ENCODE data around the gene STARD9. TPM values are rescaled to one million over a fixed set of nuclear protein-coding genes. Genes with fewer than 3 reads are reported as not detected.

STARD9 gene
- total and polyA plus RNA-seq, 2 of the 13 experiments (the other 11 are each of a cell fraction or from before 2014, with no cell fraction given) = 5.3 to 7.5 TPM

DNA sequence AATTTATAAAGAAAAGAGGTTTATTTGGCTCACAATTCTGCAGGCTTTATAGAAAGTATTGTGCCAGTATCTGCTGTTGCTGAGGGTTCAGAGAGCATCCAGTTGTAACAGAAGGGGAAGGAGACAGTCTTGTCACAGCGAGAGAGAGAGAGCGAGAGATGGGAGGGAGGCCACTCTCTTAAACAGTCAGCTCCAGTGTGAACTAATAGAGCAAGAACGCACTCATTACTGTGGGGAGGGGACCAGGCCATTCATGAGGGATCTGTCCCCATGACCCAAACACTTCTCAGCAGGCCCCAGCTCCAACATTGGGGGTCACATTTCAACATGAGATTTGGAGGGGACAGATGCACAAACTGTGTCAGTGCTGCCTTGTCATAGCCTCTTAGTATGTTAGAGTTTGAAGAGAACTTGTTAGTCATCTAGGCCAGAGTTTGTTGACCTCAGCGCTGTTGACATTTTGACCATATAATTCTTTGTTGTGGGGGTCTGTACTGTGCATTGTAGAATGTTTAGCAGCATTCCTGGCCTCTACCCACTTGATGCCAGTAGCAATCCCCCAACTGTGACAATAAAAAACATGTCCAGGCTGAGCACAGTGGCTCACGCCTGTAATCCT is 15.3 kb downstream of the STARD9 start (continued):
- TF ChIP-seq, protein P1, sequence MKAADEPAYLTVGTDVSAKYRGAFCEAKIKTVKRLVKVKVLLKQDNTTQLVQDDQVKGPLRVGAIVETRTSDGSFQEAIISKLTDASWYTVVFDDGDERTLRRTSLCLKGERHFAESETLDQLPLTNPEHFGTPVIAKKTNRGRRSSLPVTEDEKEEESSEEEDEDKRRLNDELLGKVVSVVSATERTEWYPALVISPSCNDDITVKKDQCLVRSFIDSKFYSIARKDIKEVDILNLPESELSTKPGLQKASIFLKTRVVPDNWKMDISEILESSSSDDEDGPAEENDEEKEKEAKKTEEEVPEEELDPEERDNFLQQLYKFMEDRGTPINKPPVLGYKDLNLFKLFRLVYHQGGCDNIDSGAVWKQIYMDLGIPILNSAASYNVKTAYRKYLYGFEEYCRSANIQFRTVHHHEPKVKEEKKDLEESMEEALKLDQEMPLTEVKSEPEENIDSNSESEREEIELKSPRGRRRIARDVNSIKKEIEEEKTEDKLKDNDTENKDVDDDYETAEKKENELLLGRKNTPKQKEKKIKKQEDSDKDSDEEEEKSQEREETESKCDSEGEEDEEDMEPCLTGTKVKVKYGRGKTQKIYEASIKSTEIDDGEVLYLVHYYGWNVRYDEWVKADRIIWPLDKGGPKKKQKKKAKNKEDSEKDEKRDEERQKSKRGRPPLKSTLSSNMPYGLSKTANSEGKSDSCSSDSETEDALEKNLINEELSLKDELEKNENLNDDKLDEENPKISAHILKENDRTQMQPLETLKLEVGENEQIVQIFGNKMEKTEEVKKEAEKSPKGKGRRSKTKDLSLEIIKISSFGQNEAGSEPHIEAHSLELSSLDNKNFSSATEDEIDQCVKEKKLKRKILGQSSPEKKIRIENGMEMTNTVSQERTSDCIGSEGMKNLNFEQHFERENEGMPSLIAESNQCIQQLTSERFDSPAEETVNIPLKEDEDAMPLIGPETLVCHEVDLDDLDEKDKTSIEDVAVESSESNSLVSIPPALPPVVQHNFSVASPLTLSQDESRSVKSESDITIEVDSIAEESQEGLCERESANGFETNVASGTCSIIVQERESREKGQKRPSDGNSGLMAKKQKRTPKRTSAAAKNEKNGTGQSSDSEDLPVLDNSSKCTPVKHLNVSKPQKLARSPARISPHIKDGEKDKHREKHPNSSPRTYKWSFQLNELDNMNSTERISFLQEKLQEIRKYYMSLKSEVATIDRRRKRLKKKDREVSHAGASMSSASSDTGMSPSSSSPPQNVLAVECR (CRISPR knock-in tag; IDR thresholded peaks at IDR 0.05; ENCODE audit: borderline replicate concordance) = peak; percentile 45; the same call in 1 of the 2 replicates
- no peak for TF ChIP-seq ATRX (CRISPR knock-in tag; IDR thresholded peaks at IDR 0.05; ENCODE audit: borderline replicate concordance)
- TF ChIP-seq, protein P2, sequence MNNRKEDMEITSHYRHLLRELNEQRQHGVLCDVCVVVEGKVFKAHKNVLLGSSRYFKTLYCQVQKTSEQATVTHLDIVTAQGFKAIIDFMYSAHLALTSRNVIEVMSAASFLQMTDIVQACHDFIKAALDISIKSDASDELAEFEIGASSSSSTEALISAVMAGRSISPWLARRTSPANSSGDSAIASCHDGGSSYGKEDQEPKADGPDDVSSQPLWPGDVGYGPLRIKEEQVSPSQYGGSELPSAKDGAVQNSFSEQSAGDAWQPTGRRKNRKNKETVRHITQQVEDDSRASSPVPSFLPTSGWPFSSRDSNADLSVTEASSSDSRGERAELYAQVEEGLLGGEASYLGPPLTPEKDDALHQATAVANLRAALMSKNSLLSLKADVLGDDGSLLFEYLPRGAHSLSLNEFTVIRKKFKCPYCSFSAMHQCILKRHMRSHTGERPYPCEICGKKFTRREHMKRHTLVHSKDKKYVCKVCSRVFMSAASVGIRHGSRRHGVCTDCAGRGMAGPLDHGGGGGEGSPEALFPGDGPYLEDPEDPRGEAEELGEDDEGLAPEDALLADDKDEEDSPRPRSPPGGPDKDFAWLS (CRISPR knock-in tag; IDR thresholded peaks at IDR 0.05; ENCODE audit: borderline replicate concordance) = no peak
- TF ChIP-seq, protein P3, sequence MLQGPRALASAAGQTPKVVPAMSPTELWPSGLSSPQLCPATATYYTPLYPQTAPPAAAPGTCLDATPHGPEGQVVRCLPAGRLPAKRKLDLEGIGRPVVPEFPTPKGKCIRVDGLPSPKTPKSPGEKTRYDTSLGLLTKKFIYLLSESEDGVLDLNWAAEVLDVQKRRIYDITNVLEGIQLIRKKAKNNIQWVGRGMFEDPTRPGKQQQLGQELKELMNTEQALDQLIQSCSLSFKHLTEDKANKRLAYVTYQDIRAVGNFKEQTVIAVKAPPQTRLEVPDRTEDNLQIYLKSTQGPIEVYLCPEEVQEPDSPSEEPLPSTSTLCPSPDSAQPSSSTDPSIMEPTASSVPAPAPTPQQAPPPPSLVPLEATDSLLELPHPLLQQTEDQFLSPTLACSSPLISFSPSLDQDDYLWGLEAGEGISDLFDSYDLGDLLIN (CRISPR knock-in tag; IDR thresholded peaks at IDR 0.05; ENCODE audit: borderline replicate concordance) = no peak
- no peak for TF ChIP-seq ZEB1 (IDR thresholded peaks at IDR 0.05; ENCODE audit: insufficient replicate concordance, low read depth)
- TF ChIP-seq DNMT1 (CRISPR knock-in tag; IDR thresholded peaks at IDR 0.05) = 0 out of 2 replicates have a peak, but pooled peaks have one; percentile 58
- TF ChIP-seq, protein P4, sequence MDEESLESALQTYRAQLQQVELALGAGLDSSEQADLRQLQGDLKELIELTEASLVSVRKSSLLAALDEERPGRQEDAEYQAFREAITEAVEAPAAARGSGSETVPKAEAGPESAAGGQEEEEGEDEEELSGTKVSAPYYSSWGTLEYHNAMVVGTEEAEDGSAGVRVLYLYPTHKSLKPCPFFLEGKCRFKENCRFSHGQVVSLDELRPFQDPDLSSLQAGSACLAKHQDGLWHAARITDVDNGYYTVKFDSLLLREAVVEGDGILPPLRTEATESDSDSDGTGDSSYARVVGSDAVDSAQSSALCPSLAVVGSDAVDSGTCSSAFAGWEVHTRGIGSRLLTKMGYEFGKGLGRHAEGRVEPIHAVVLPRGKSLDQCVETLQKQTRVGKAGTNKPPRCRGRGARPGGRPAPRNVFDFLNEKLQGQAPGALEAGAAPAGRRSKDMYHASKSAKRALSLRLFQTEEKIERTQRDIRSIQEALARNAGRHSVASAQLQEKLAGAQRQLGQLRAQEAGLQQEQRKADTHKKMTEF (CRISPR knock-in tag; IDR thresholded peaks at IDR 0.05) = no peak
- TF ChIP-seq, protein P5, sequence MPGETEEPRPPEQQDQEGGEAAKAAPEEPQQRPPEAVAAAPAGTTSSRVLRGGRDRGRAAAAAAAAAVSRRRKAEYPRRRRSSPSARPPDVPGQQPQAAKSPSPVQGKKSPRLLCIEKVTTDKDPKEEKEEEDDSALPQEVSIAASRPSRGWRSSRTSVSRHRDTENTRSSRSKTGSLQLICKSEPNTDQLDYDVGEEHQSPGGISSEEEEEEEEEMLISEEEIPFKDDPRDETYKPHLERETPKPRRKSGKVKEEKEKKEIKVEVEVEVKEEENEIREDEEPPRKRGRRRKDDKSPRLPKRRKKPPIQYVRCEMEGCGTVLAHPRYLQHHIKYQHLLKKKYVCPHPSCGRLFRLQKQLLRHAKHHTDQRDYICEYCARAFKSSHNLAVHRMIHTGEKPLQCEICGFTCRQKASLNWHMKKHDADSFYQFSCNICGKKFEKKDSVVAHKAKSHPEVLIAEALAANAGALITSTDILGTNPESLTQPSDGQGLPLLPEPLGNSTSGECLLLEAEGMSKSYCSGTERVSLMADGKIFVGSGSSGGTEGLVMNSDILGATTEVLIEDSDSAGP (CRISPR knock-in tag; IDR thresholded peaks at IDR 0.05; ENCODE audit: borderline replicate concordance) = no peak
- TF ChIP-seq SOX5 (CRISPR knock-in tag; IDR thresholded peaks at IDR 0.05; ENCODE audit: borderline replicate concordance) = no peak
- TF ChIP-seq PRDM15 (CRISPR knock-in tag; IDR thresholded peaks at IDR 0.05) = no peak
- no peak for TF ChIP-seq SATB2 (CRISPR knock-in tag; IDR thresholded peaks at IDR 0.05)
- no peak for TF ChIP-seq ZNF337 (CRISPR knock-in tag; IDR thresholded peaks at IDR 0.05; ENCODE audit: borderline replicate concordance, low read depth)
- no peak for TF ChIP-seq ZNF333 (CRISPR knock-in tag; IDR thresholded peaks at IDR 0.05; ENCODE audit: borderline replicate concordance)
